Measurements from ENCODE around the gene ZWILCH.
A peak's percentile ranks its signal among the peaks of the same experiment; 100 is the strongest.

The ZWILCH gene

GRCh38 chr15:66565741-66566144 lies 60.6 kb downstream of the ZWILCH start, which contains the start of gene LCTL:
LCTL (minus strand) TSS chr15:66565998; CDS start chr15:66565365, 633 bp downstream.
- H3K9ac ChIP-seq (ENCODE audit: low read depth in 1 of 2, low read length in 2 of 2): no peak within 1 kb of the TSS
- H3K4me1 ChIP-seq (ENCODE audit: control insufficient read depth in 2 of 2, insufficient read depth in 2 of 2, low read length in 2 of 2): no peaks in the 10 kb centered on the region
- H3K36me3 ChIP-seq (ENCODE audit: control insufficient read depth in 2 of 2, insufficient read depth in 2 of 2, low read length in 2 of 2): no peaks in the 10 kb centered on the region
- no peaks in the 10 kb centered on the region for H3K9me3 ChIP-seq (ENCODE audit: control insufficient read depth in 2 of 2, low read length in 2 of 2)
- no peaks in the 10 kb centered on the region for H3K27me3 ChIP-seq (ENCODE audit: control insufficient read depth in 2 of 2, insufficient read depth in 2 of 2, low read length in 2 of 2)
- H3K4me3 ChIP-seq (ENCODE audit: low read length in 2 of 2): no peak within 1 kb of the TSS
- no peak within 1 kb of the TSS for H3K27ac ChIP-seq (ENCODE audit: low read depth in 2 of 2, low read length in 2 of 2)

GRCh38 chr15:66566963-66567531 lies 61.9 kb downstream of the ZWILCH start:
- Histone ChIP-seq H3K4me1 (ENCODE audit: control insufficient read depth in 2 of 2, insufficient read depth in 2 of 2, low read length in 2 of 2) (no peaks in the 10 kb centered on the region), H3K9me3 (ENCODE audit: control insufficient read depth in 2 of 2, low read length in 2 of 2) (no peaks in the 10 kb centered on the region), H3K9ac (ENCODE audit: low read depth in 1 of 2, low read length in 2 of 2) (peak overlapping the region in 1 of 2 donors; percentile 41), H3K4me3 (ENCODE audit: low read length in 2 of 2) (no peak overlapping the region), H3K36me3 (ENCODE audit: control insufficient read depth in 2 of 2, insufficient read depth in 2 of 2, low read length in 2 of 2) (no peaks in the 10 kb centered on the region), H3K27me3 (ENCODE audit: control insufficient read depth in 2 of 2, insufficient read depth in 2 of 2, low read length in 2 of 2) (no peaks in the 10 kb centered on the region), H3K27ac (ENCODE audit: low read depth in 2 of 2, low read length in 2 of 2) (no peak overlapping the region)

GRCh38 chr15:66567897-66568296 lies 62.8 kb downstream of the ZWILCH start:
- H3K27ac ChIP-seq (ENCODE audit: low read depth in 2 of 2, low read length in 2 of 2): no peak overlapping the region
- H3K9ac ChIP-seq (ENCODE audit: low read depth in 1 of 2, low read length in 2 of 2): no peak overlapping the region
- H3K36me3 ChIP-seq (ENCODE audit: control insufficient read depth in 2 of 2, insufficient read depth in 2 of 2, low read length in 2 of 2): no peaks in the 10 kb centered on the region
- no peaks in the 10 kb centered on the region for H3K9me3 ChIP-seq (ENCODE audit: control insufficient read depth in 2 of 2, low read length in 2 of 2)
- no peaks in the 10 kb centered on the region for H3K4me1 ChIP-seq (ENCODE audit: control insufficient read depth in 2 of 2, insufficient read depth in 2 of 2, low read length in 2 of 2)
- no peaks in the 10 kb centered on the region for H3K27me3 ChIP-seq (ENCODE audit: control insufficient read depth in 2 of 2, insufficient read depth in 2 of 2, low read length in 2 of 2)
- H3K4me3 ChIP-seq (ENCODE audit: low read length in 2 of 2): no peak overlapping the region

- Histone ChIP-seq H3K27me3 (ENCODE audit: control insufficient read depth in 2 of 2, insufficient read depth in 2 of 2, low read length in 2 of 2) (no peaks in the 10 kb centered on the region), H3K36me3 (ENCODE audit: control insufficient read depth in 2 of 2, insufficient read depth in 2 of 2, low read length in 2 of 2) (no peaks in the 10 kb centered on the region), H3K4me1 (ENCODE audit: control insufficient read depth in 2 of 2, insufficient read depth in 2 of 2, low read length in 2 of 2) (no peaks in the 10 kb centered on the region), H3K27ac (ENCODE audit: low read depth in 2 of 2, low read length in 2 of 2) (no peak overlapping the region), H3K4me3 (ENCODE audit: low read length in 2 of 2) (no peak overlapping the region), H3K9me3 (ENCODE audit: control insufficient read depth in 2 of 2, low read length in 2 of 2) (no peaks in the 10 kb centered on the region), H3K9ac (ENCODE audit: low read depth in 1 of 2, low read length in 2 of 2) (no peak overlapping the region)
Measured at GRCh38 chr15:66569461-66570137, 64.5 kb downstream of the ZWILCH start.

- Histone ChIP-seq H3K9ac (ENCODE audit: low read depth in 1 of 2, low read length in 2 of 2) (no peak overlapping the region), H3K9me3 (ENCODE audit: control insufficient read depth in 2 of 2, low read length in 2 of 2) (no peaks in the 10 kb centered on the region), H3K27ac (ENCODE audit: low read depth in 2 of 2, low read length in 2 of 2) (no peak overlapping the region)
Measured at GRCh38 chr15:66570327-66570726, 65.2 kb downstream of the ZWILCH start.

GRCh38 chr15:66570842-66571478 lies 65.8 kb downstream of the ZWILCH start:
- no peak overlapping the region for H3K4me3 ChIP-seq (ENCODE audit: low read length in 2 of 2)
- H3K36me3 ChIP-seq (ENCODE audit: control insufficient read depth in 2 of 2, insufficient read depth in 2 of 2, low read length in 2 of 2): no peaks in the 10 kb centered on the region
- no peaks in the 10 kb centered on the region for H3K27me3 ChIP-seq (ENCODE audit: control insufficient read depth in 2 of 2, insufficient read depth in 2 of 2, low read length in 2 of 2)
- no peaks in the 10 kb centered on the region for H3K4me1 ChIP-seq (ENCODE audit: control insufficient read depth in 2 of 2, insufficient read depth in 2 of 2, low read length in 2 of 2)
- H3K9me3 ChIP-seq (ENCODE audit: control insufficient read depth in 2 of 2, low read length in 2 of 2): no peaks in the 10 kb centered on the region
- H3K9ac ChIP-seq (ENCODE audit: low read depth in 1 of 2, low read length in 2 of 2): no peak overlapping the region
- H3K27ac ChIP-seq (ENCODE audit: low read depth in 2 of 2, low read length in 2 of 2): no peak overlapping the region

More at GRCh38 chr15:66570327-66570726, 65.2 kb downstream of the ZWILCH start:
- no peaks in the 10 kb centered on the region for H3K36me3 ChIP-seq (ENCODE audit: control insufficient read depth in 2 of 2, insufficient read depth in 2 of 2, low read length in 2 of 2)
- H3K4me1 ChIP-seq (ENCODE audit: control insufficient read depth in 2 of 2, insufficient read depth in 2 of 2, low read length in 2 of 2): no peaks in the 10 kb centered on the region
- H3K4me3 ChIP-seq (ENCODE audit: low read length in 2 of 2): no peak overlapping the region
- H3K27me3 ChIP-seq (ENCODE audit: control insufficient read depth in 2 of 2, insufficient read depth in 2 of 2, low read length in 2 of 2): no peaks in the 10 kb centered on the region

GRCh38 chr15:66572146-66572545 lies 67.0 kb downstream of the ZWILCH start:
- no peaks in the 10 kb centered on the region for H3K36me3 ChIP-seq (ENCODE audit: control insufficient read depth in 2 of 2, insufficient read depth in 2 of 2, low read length in 2 of 2)
- H3K9me3 ChIP-seq (ENCODE audit: control insufficient read depth in 2 of 2, low read length in 2 of 2): no peaks in the 10 kb centered on the region
- no peak overlapping the region for H3K4me3 ChIP-seq (ENCODE audit: low read length in 2 of 2)
- no peak overlapping the region for H3K27ac ChIP-seq (ENCODE audit: low read depth in 2 of 2, low read length in 2 of 2)
- no peak overlapping the region for H3K9ac ChIP-seq (ENCODE audit: low read depth in 1 of 2, low read length in 2 of 2)
- no peaks in the 10 kb centered on the region for H3K4me1 ChIP-seq (ENCODE audit: control insufficient read depth in 2 of 2, insufficient read depth in 2 of 2, low read length in 2 of 2)
- H3K27me3 ChIP-seq (ENCODE audit: control insufficient read depth in 2 of 2, insufficient read depth in 2 of 2, low read length in 2 of 2): no peaks in the 10 kb centered on the region

- H3K36me3 ChIP-seq (ENCODE audit: control insufficient read depth in 2 of 2, insufficient read depth in 2 of 2, low read length in 2 of 2): no peaks in the 10 kb centered on the region
- no peak overlapping the region for H3K27ac ChIP-seq (ENCODE audit: low read depth in 2 of 2, low read length in 2 of 2)
- H3K9ac ChIP-seq (ENCODE audit: low read depth in 1 of 2, low read length in 2 of 2): no peak overlapping the region
- H3K4me1 ChIP-seq (ENCODE audit: control insufficient read depth in 2 of 2, insufficient read depth in 2 of 2, low read length in 2 of 2): no peaks in the 10 kb centered on the region
- no peak overlapping the region for H3K4me3 ChIP-seq (ENCODE audit: low read length in 2 of 2)
- H3K27me3 ChIP-seq (ENCODE audit: control insufficient read depth in 2 of 2, insufficient read depth in 2 of 2, low read length in 2 of 2): no peaks in the 10 kb centered on the region
- no peaks in the 10 kb centered on the region for H3K9me3 ChIP-seq (ENCODE audit: control insufficient read depth in 2 of 2, low read length in 2 of 2)
Measured at GRCh38 chr15:66573348-66573718, 68.2 kb downstream of the ZWILCH start.

GRCh38 chr15:66573719-66574595 lies 68.8 kb downstream of the ZWILCH start:
- no peaks in the 10 kb centered on the region for H3K4me1 ChIP-seq (ENCODE audit: control insufficient read depth in 2 of 2, insufficient read depth in 2 of 2, low read length in 2 of 2)
- no peaks in the 10 kb centered on the region for H3K36me3 ChIP-seq (ENCODE audit: control insufficient read depth in 2 of 2, insufficient read depth in 2 of 2, low read length in 2 of 2)
- no peak overlapping the region for H3K9ac ChIP-seq (ENCODE audit: low read depth in 1 of 2, low read length in 2 of 2)
- H3K27ac ChIP-seq (ENCODE audit: low read depth in 2 of 2, low read length in 2 of 2): no peak overlapping the region
- H3K9me3 ChIP-seq (ENCODE audit: control insufficient read depth in 2 of 2, low read length in 2 of 2): no peaks in the 10 kb centered on the region
- no peaks in the 10 kb centered on the region for H3K27me3 ChIP-seq (ENCODE audit: control insufficient read depth in 2 of 2, insufficient read depth in 2 of 2, low read length in 2 of 2)
- H3K4me3 ChIP-seq (ENCODE audit: low read length in 2 of 2): no peak overlapping the region

GRCh38 chr15:66574596-66574950 lies 69.4 kb downstream of the ZWILCH start:
- Histone ChIP-seq H3K9me3 (ENCODE audit: control insufficient read depth in 2 of 2, low read length in 2 of 2) (no peaks in the 10 kb centered on the region), H3K4me1 (ENCODE audit: control insufficient read depth in 2 of 2, insufficient read depth in 2 of 2, low read length in 2 of 2) (no peaks in the 10 kb centered on the region), H3K4me3 (ENCODE audit: low read length in 2 of 2) (no peak overlapping the region), H3K9ac (ENCODE audit: low read depth in 1 of 2, low read length in 2 of 2) (no peak overlapping the region), H3K27ac (ENCODE audit: low read depth in 2 of 2, low read length in 2 of 2) (no peak overlapping the region), H3K36me3 (ENCODE audit: control insufficient read depth in 2 of 2, insufficient read depth in 2 of 2, low read length in 2 of 2) (no peaks in the 10 kb centered on the region), H3K27me3 (ENCODE audit: control insufficient read depth in 2 of 2, insufficient read depth in 2 of 2, low read length in 2 of 2) (no peaks in the 10 kb centered on the region)

Data from mucosa of rectum (tissue), 2 donors.